HG02938 (cell line): ENCODE data around the gene TICAM2.
A peak's percentile ranks its signal among the peaks of the same experiment; 100 is the strongest.

Source experiments
- ATAC-seq: cut with Tn5 transposase; IDR thresholded peaks from one replicate; pipeline ENCODE4 v1.9.1; 2021; ENCODE audit warnings: mild to moderate bottlenecking, moderate library complexity; ENCODE audit not compliant: unreplicated experiment

The TICAM2 gene

DNA sequence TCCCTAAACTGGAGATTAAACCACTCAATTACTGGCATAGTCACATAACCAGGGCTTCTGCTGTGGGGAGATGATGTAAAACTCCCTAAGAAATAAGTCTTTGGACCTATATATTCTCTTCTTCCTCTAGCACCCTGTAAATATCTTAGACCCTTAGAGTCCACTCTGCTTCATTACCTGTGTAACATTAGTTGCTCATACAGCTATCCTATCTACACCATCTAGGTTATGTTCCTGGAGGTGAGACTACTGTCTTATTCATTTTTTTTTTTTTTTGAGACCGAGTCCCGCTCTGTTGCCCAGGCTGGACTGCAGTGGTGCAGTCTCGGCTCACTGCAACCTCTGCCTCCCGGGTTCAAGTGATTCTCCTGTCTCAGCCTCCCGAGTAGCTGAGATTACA, 9.6 kb upstream of the TICAM2 start:
- no peak for ATAC-seq

DNA sequence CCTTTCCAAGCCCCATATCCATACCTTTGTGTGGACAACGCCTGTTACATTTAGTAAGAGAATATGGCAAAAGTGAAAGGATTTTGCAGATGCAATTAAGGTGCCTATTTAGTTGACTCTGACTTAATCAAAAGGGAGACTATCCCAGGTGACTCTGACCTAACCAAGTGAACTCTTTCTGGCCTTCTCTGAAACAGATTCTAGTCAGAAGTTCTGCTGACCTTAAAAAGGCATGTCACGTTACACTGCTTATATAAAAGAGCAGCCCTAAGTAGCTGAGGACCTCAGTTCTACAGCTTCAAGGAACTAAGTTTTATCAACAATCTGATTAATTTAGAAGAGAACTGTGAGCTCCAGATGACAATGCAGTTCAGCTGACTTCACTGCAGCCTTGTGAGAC, 5.7 kb upstream of the TICAM2 start:
- no peak for ATAC-seq

- no peak for ATAC-seq
Observed at GRCh38 chr5:115605436-115605835, 3.2 kb upstream of the TICAM2 start.

- ATAC-seq: peak; percentile 9
Observed at GRCh38 chr5:115602591-115603125, 379 bp upstream of the TICAM2 start.

GRCh38 chr5:115600766-115601165, 1.5 kb downstream of the TICAM2 start:
- ATAC-seq: no peak

GRCh38 chr5:115599924-115600323, 2.4 kb downstream of the TICAM2 start:
- no peak for ATAC-seq

DNA sequence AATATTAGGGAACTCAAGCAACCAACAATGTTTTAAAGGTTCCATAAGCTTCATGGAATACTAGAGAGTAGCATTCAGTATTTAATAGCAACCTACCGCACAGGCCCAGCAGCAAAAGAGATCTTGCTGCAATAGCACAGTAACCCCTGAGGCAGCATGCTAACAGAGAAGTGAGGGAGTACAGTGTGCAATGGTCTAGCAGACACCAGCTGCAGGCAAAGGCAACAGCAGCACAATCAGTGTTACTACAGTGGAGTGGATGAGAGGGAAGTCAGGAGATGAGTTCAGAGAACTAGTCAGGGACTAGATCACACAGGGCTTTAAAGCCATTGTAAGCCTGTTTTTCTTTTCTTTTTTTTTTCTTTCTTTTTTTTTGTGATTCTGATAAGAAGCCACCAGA, 2.8 kb downstream of the TICAM2 start:
- ATAC-seq: peak; percentile 18

- ATAC-seq: no peak
Observed at GRCh38 chr5:115594128-115595047, 7.9 kb downstream of the TICAM2 start.

DNA sequence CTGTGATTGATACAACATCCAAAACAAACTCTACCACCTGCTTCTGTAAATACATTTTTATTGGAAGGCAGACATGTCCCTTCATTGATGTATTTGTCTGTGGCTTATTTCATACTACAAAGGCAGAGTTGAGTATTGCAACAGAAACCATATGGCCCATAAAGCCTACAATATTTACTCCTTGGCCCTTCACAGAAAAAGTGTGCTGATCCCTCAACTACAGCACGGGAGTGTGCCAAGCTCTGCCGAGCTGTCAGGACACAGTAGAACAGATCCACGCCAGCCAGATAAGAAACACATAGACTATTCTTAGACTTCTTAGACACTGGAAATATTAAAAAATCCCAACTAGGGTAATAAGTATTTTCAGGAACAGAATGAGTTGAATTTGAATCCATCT, 13.2 kb downstream of the TICAM2 start:
- no peak for ATAC-seq

- ATAC-seq: no peak
Observed at GRCh38 chr5:115588640-115589039, 13.6 kb downstream of the TICAM2 start.

GRCh38 chr5:115586525-115587146, 15.6 kb downstream of the TICAM2 start:
- no peak for ATAC-seq

GRCh38 chr5:115585265-115585664, 17.0 kb downstream of the TICAM2 start:
- no peak for ATAC-seq

DNA sequence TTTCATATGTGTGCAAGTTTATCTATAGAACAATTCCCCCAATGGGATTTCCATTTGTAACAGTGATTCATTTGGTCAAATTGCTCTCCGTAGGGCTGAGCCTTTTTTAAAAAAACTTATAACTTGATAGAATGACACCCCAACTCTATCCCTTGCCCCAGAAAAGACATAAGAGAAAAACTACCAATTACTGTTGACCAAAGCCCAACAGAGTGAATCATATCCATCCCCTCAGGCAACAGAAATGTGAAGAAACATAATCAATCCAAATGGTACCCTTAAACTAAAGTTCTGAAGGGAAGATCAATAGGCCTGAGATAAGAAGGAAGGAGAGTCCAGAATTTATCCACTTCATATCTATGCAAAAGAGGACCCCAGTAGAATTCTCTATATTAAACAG, 17.8 kb downstream of the TICAM2 start:
- ATAC-seq: no peak

GRCh38 chr5:115583474-115583873, 18.8 kb downstream of the TICAM2 start:
- no peak for ATAC-seq

DNA sequence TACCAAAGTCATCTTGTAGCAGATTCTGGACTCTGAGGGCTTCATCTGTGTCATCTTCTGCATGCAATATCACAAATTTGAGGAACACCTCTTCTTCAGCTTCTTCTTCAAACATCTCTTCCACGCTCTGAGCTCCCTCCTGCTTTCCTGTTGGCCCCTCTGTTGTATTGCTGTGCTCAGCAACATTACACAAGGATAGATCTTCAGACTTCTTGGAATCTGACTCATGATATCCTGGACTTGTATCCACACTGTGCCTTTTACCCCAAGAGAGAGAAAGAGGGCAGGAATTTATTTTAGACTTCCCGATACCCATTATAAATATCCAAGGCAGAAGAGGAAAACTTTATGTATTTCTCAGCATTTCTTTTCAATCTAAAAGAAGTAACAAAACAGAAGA, 21.3 kb downstream of the TICAM2 start:
- ATAC-seq: no peak

DNA sequence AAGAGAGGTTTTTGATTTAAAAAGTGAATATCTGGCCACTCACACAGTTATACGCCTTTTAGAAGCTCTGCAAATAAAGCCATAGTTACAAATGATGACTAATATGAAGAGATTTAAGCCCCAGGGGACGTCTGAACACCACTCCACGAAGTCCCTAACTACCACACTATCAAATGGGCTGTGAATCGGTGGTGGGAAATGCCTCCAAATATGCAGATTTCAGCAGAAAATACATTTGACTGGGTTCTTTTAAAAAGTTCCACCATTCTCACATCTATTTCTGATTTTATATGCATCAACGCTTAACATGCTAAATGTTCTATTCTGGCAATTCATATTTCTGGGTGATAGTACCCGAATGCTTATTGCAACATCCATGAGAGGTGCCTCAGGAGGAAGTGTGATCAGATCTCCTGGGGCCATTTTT, 22.5 kb downstream of the TICAM2 start:
- peak; percentile 72 for ATAC-seq

- ATAC-seq: peak; percentile 1
Observed at GRCh38 chr5:115579216-115579615, 23.1 kb downstream of the TICAM2 start.

DNA sequence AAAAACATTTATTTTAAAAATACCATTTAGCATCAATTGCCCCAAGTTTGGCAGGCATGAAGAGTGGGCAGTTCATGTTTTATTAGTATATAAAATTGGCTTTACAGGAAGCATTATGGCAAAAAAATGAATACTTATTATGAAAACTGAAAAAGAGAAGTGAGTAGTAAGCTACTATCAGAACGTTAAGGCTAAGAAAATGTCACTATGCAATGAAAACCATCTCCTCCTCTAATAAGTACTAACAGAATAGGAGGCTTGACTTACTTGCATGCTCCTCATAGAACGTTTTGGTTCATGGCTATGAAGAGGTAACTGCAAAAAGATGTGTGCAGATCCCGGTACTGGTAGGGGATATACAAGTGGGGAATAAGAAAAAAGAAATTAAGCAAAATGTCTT, 23.6 kb downstream of the TICAM2 start:
- peak; percentile 65 for ATAC-seq

DNA sequence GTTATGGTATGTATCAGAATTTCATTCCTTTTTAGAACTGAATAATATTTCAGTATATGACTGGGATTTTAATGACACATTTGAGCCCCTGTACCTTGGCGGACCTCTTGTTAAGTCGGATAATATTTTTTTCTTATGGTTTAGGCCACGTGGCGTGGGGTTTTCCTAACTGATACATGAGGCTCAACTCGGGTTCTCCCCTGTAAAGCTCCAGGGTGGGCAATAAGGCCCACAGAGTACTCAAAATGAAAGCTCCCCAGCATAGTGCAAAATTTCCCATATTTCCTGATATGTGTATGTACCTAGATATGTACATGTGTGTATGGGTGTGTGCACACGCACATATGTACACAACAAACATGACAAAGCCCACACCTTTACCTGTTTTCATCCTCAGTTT, 24.5 kb downstream of the TICAM2 start:
- ATAC-seq: no peak

DNA sequence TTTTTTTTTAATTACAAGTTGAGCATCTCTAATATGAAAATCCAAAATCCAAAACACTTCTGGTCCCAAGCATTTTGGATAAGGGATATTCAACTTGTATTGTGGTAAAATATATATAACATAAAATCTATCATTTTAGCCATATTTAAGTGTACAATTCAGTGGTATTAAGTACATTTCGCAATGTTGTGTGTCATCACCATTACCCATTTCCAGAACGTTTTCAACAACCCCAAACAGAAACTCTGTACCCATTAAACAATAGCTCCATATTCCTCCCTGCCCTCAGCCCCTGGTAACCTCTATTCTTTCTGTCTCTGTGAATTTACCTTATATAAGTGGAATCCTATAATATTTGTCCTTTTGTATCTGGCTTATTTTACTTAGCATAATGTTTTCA, 24.9 kb downstream of the TICAM2 start:
- ATAC-seq: no peak

GRCh38 chr5:115575167-115576070, 26.9 kb downstream of the TICAM2 start:
- ATAC-seq: no peak
